Measurements from ENCODE around the gene HACD2.
"Not testable (repeated sequence)": the region's sequence is repeated elsewhere in the genome, so short reads cannot be mapped to it uniquely, and the experiment has no call there.

Gene HACD2

GRCh38 chr3:123611082-123611481 is 26.2 kb upstream of the HACD2 start:
- DNase-seq = no peak

GRCh38 chr3:123610331-123610730 is 25.5 kb upstream of the HACD2 start:
- no peak for DNase-seq

GRCh38 chr3:123609063-123609462 is 24.2 kb upstream of the HACD2 start:
- no peak for DNase-seq

GRCh38 chr3:123608263-123608937 is 23.5 kb upstream of the HACD2 start:
- no peak for DNase-seq

GRCh38 chr3:123606527-123606926 is 21.7 kb upstream of the HACD2 start:
- DNase-seq = no peak

GRCh38 chr3:123605789-123606234 is 21.0 kb upstream of the HACD2 start:
- no peak for DNase-seq

GRCh38 chr3:123603153-123603552 is 18.3 kb upstream of the HACD2 start:
- not testable (repeated sequence) for DNase-seq

- DNase-seq = peak; percentile 77
Observed at GRCh38 chr3:123602325-123602724, 17.5 kb upstream of the HACD2 start.

GRCh38 chr3:123600863-123601262 is 16.0 kb upstream of the HACD2 start:
- not testable (repeated sequence) for DNase-seq

- no peak for DNase-seq
Observed at GRCh38 chr3:123597561-123597960, 12.7 kb upstream of the HACD2 start.

GRCh38 chr3:123595396-123596180 is 10.7 kb upstream of the HACD2 start:
- DNase-seq = peak; percentile 14

GRCh38 chr3:123593381-123593780 is 8.5 kb upstream of the HACD2 start:
- peak; percentile 50 for DNase-seq

- DNase-seq = no peak
Observed at GRCh38 chr3:123590685-123591450, 6.0 kb upstream of the HACD2 start.

- no peak for DNase-seq
Observed at GRCh38 chr3:123587401-123587800, 2.5 kb upstream of the HACD2 start.

- DNase-seq = no peak
Observed at GRCh38 chr3:123586968-123587367, 2.1 kb upstream of the HACD2 start.

GRCh38 chr3:123586131-123586530 is 1.3 kb upstream of the HACD2 start:
- peak; percentile 64 for DNase-seq

GRCh38 chr3:123584284-123584987 is 417 bp downstream of the HACD2 start:
- no peak for DNase-seq

GRCh38 chr3:123583561-123583960 is 1.3 kb downstream of the HACD2 start:
- no peak for DNase-seq

GRCh38 chr3:123582315-123582714 is 2.5 kb downstream of the HACD2 start:
- peak; percentile 72 for DNase-seq

GRCh38 chr3:123576122-123576521 is 8.7 kb downstream of the HACD2 start:
- no peak for DNase-seq

GRCh38 chr3:123571973-123572365 is 12.9 kb downstream of the HACD2 start:
- no peak for DNase-seq

- no peak for DNase-seq
Observed at GRCh38 chr3:123571264-123571972, 13.4 kb downstream of the HACD2 start.
